Measurements from ENCODE around the gene FAM124B. TPM values are rescaled to one million over a fixed set of nuclear protein-coding genes. Genes with fewer than 3 reads are reported as not detected.
A peak's percentile ranks its signal among the peaks of the same experiment; 100 is the strongest.

FAM124B gene
- total RNA-seq, 1 experiment from 2014 or later = 0.83 TPM

- DNase-seq = no peak
- Histone ChIP-seq H2BK15ac (ENCODE audit: low read depth, low read length) (no peak overlapping the region), H2BK20ac (ENCODE audit: low read depth, low read length, poor library complexity, severe bottlenecking) (no peak overlapping the region), H2AK5ac (ENCODE audit: insufficient read length, low read length) (no peak overlapping the region), H2BK120ac (ENCODE audit: low read depth, low read length, poor library complexity, severe bottlenecking) (no peak overlapping the region), H3K18ac (ENCODE audit: insufficient read length, low read depth, low read length) (no peak overlapping the region), H3T11ph (ENCODE audit: low read length) (no peak overlapping the region), H2BK5ac (ENCODE audit: insufficient read length, low read length) (no peak overlapping the region), H4K5ac (ENCODE audit: insufficient read length, low read depth, low read length) (no peak overlapping the region), H3K9me3 (ENCODE audit: control insufficient read depth, low read depth, low read length) (no peaks in the 10 kb centered on the region), H3K27me3 (ENCODE audit: insufficient read depth, low read length) (no peaks in the 10 kb centered on the region), H3K79me1 (ENCODE audit: insufficient read depth, low read depth, low read length, poor library complexity, severe bottlenecking) (no peaks in the 10 kb centered on the region), H3K4me2 (ENCODE audit: insufficient read depth, insufficient read length, low read length) (no peak overlapping the region), H2BK12ac (ENCODE audit: insufficient read length, low read depth, low read length) (no peak overlapping the region), H3K23me2 (ENCODE audit: insufficient read length, low read depth, low read length, poor library complexity, severe bottlenecking) (no peaks in the 10 kb centered on the region), H3K4ac (ENCODE audit: low read depth, low read length) (no peak overlapping the region), H3K4me1 (ENCODE audit: insufficient read depth, low read length) (no peaks in the 10 kb centered on the region), H3K23ac (ENCODE audit: insufficient read length, low read depth, low read length) (no peak overlapping the region), H3K56ac (ENCODE audit: insufficient read length, low read depth, low read length) (no peak overlapping the region), H3K79me2 (ENCODE audit: insufficient read depth, low read length) (no peaks in the 10 kb centered on the region), H4K8ac (replicated peaks; ENCODE audit: insufficient read length, low read depth, low read length) (no peak overlapping the region), H4K20me1 (ENCODE audit: control insufficient read depth, insufficient read depth, insufficient read length) (no peaks in the 10 kb centered on the region), H3K9ac (ENCODE audit: extremely low read depth, insufficient read length, low read length) (no peak overlapping the region), H4K91ac (ENCODE audit: insufficient read length, low read depth, low read length) (no peak overlapping the region), H3K27ac (ENCODE audit: insufficient read length, low read depth, low read length) (no peak overlapping the region), H3K14ac (ENCODE audit: insufficient read depth, low read length) (no peak overlapping the region), H2AFZ (ENCODE audit: low read length) (no peak overlapping the region)
- WGBS (ENCODE audit: extremely low coverage, insufficient read length, low lambda C conversion rate) = no CpG with 5 or more reads among the region's 4 CpGs
- Mint-ChIP-seq H3K9me3 (no peaks in the 10 kb centered on the region), H3K4me1 (peaks cover 2% of the 10 kb centered on the region in 2 experiments; a peak in 3 of 4 replicates), H3K36me3 (ENCODE audit: insufficient read depth in 1 of 3, low read depth in 3 of 3) (no peaks in the 10 kb centered on the region; a peak in 1 of 7 replicates), H3K4me3 (no peak overlapping the region), H3K27me3 (ENCODE audit: low read depth) (no peaks in the 10 kb centered on the region), H3K27ac (no peak overlapping the region; a peak in 1 of 7 replicates)
- peak; percentile 73 for TF ChIP-seq CTCF (conservative IDR thresholded peaks at IDR 0.05)
These were observed 47.6 kb upstream of the FAM124B start for GRCh38 chr2:224449212-224450147.
